GM23248 (cell line): ENCODE data around the gene TECPR2.

ENCODE experiments used
- EZH2 ChIP-seq: fragments of 200-600 bp; sonication (generic); IDR thresholded peaks from 2 replicates; pipeline ENCODE4 v1.6.1; 2018; ENCODE audit warnings: antibody characterized with exemption, mild to moderate bottlenecking; ENCODE audit not compliant: insufficient read depth, poor library complexity, severe bottlenecking
- EZH2phosphoT487 ChIP-seq: fragments of 200-600 bp; sonication (generic); IDR thresholded peaks from 2 replicates; pipeline ENCODE4 v1.6.1; 2018; ENCODE audit warnings: antibody characterized with exemption, moderate library complexity, mild to moderate bottlenecking, low read depth; ENCODE audit not compliant: insufficient read depth

GRCh38 chr14:102540315-102541028 lies 177.7 kb downstream of the TECPR2 start:
- no peak for TF ChIP-seq EZH2phosphoT487
- TF ChIP-seq EZH2: no peak
